Measurements from ENCODE around the gene LRP2.

- no peak for TF ChIP-seq POLR2A (IDR thresholded peaks at IDR 0.05)
- TF ChIP-seq CTCF (IDR thresholded peaks at IDR 0.05): no peak
- TF ChIP-seq POLR2AphosphoS5 (IDR thresholded peaks at IDR 0.05): no peak
These were observed 254.0 kb downstream of the LRP2 start for GRCh38 chr2:169108099-169108884.

Data from suprapubic skin (tissue), 4 donors.